Measurements from ENCODE around the gene MEIKIN.
A peak's percentile ranks its signal among the peaks of the same experiment; 100 is the strongest.

The MEIKIN gene

DNA sequence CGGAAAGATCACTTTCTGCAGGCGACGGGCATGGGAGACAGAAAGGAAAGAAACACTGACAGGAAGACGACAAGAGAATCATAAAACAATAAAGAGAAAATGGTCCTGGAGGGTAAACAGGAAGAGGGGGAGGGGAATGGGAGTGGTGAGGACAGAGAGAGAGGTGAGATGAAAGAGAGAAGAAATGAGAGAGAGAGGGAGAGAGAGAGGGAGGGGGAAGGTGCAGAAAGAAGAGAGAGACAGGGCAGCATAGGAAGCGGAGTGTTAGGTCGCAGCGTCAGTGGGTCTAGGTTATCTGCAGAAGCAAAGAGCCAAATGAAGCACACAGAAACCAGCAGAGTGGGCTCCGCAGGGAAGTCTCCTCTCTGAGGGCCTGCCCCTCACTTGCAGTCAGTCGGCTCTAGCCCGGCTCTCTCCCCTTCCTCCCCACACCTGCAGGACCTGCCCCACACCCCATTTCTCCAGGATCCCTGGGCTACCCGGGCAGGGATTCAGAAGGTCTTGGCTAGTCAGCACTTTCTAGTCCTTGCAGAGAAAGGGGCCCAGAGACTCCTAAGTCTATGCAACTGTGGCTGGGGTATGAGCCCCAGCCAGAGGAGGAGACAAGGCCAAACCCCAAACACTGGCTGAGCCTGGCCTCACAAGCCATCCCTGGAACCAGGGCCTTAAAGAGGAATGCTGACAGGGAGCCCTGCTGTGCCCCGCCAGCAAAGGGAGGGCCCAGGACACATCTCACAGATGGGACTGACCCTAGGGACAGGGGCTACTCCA lies 29.7 kb upstream of the MEIKIN start:
- Histone ChIP-seq H3K27ac (no peak overlapping the region), H3K27me3 (no peaks in the 10 kb centered on the region), H3K4me2 (peak overlapping the region in 2 of 11 experiments; percentile 8 to 26; a peak in 2 of 22 replicates), H3K36me3 (no peaks in the 10 kb centered on the region), H4K20me1 (no peaks in the 10 kb centered on the region), H3K9me3 (replicated peaks in 1 of 11) (no peaks in the 10 kb centered on the region), H3K9ac (no peak overlapping the region), H3K4me1 (peaks cover 0 to 21% (median 6%) of the 10 kb centered on the region in 10 experiments; a peak in 8 of 20 replicates), H3K4me3 (no peak overlapping the region)
- TF ChIP-seq Cebpa-rat (IDR thresholded peaks at IDR 0.05), result no peak

DNA sequence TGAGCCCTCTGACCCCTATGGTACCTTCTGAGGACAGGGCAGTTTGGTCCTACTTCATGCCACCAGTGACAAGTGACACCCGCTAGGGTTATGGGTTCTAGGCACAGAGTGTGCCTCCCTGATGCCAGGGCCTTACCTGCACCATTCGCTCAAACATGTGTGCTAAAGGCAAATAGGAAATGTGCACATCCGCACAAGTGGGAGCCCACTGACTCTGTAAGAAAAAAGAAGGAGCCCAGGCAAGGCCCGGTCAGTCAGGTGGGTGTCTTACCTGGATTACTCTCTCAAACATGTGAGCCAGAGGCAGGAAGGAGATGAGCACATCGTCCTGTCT lies 29.1 kb upstream of the MEIKIN start:
- Histone ChIP-seq H3K9me3 (replicated peaks in 1 of 11) (no peaks in the 10 kb centered on the region), H3K36me3 (no peaks in the 10 kb centered on the region), H3K27me3 (no peaks in the 10 kb centered on the region), H3K4me3 (no peak overlapping the region), H3K27ac (no peak overlapping the region), H3K9ac (no peak overlapping the region), H4K20me1 (no peaks in the 10 kb centered on the region), H3K4me1 (peaks cover 0 to 21% (median 6%) of the 10 kb centered on the region in 10 experiments; a peak in 8 of 20 replicates), H3K4me2 (peak overlapping the region in 2 of 11 experiments; percentile 8 to 26; a peak in 2 of 22 replicates)
- no peak for TF ChIP-seq Cebpa-rat (IDR thresholded peaks at IDR 0.05)

DNA sequence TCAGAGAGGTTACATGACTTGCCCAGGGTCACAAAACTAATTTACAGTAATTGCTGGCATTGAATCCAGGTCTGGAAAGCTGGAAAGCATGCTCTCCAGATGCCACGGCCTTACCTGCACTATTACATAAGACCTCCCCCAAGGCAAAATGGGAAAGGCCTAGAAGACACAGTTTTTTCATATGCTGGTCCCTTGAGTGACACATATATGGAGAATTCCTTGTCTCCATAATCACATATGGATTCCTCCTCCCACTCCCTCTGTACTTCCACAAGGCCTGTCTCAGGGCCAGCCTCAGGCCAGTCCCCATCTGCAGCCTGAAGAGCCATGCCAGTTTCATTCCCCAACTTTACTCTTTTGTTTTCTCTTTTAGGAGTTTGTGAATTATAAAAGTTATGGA lies 28.6 kb upstream of the MEIKIN start:
- Histone ChIP-seq H4K20me1 (no peaks in the 10 kb centered on the region), H3K4me3 (no peak overlapping the region), H3K9me3 (replicated peaks in 1 of 11) (no peaks in the 10 kb centered on the region), H3K4me1 (peaks cover 0 to 18% (median 6%) of the 10 kb centered on the region in 10 experiments; a peak in 8 of 20 replicates), H3K27ac (no peak overlapping the region), H3K27me3 (no peaks in the 10 kb centered on the region), H3K9ac (no peak overlapping the region), H3K36me3 (no peaks in the 10 kb centered on the region), H3K4me2 (no peak overlapping the region)
- no peak for TF ChIP-seq Cebpa-rat (IDR thresholded peaks at IDR 0.05)

DNA sequence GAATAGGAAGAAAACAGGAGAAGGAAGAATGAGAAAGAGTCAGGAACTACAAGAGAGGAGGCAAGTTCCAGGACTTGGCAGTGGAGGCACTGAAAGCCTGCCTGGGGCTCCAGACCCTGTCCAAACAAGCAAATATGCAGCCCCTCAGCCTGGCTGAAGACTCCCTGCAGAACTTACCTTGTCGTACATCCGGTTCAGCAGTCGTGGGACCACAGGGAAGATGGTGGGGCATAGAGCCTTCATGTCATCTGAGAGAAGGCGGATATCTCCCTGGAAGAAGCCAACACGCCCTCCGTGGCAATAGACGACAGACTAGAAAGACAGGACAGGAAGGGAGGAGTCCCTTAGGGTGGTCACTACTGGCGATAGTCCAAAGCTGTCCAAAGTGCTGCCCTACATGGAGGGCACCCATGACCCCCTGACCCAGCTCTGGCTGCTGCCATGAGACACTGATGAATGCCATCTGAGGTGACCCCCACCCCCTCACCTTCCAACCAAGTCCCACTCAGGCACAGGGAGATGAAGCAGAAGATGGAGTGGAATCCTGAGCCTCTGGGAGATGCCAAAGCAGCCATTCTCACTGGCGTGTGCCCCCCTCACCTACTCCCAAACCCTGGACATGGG lies 27.7 kb upstream of the MEIKIN start:
- H3K9me3 ChIP-seq (replicated peaks in 1 of 11), result no peaks in the 10 kb centered on the region
- H3K36me3 ChIP-seq, result no peaks in the 10 kb centered on the region
- no peaks in the 10 kb centered on the region for H4K20me1 ChIP-seq
- H3K27ac ChIP-seq, result no peak overlapping the region
- TF ChIP-seq Cebpa-rat (IDR thresholded peaks at IDR 0.05), result no peak
- H3K27me3 ChIP-seq, result no peaks in the 10 kb centered on the region
- no peak overlapping the region for H3K4me2 ChIP-seq
- H3K9ac ChIP-seq, result no peak overlapping the region
- H3K4me1 ChIP-seq, result peaks cover 0 to 10% (median 5%) of the 10 kb centered on the region in 10 experiments; a peak in 5 of 20 replicates
- H3K4me3 ChIP-seq, result no peak overlapping the region

DNA sequence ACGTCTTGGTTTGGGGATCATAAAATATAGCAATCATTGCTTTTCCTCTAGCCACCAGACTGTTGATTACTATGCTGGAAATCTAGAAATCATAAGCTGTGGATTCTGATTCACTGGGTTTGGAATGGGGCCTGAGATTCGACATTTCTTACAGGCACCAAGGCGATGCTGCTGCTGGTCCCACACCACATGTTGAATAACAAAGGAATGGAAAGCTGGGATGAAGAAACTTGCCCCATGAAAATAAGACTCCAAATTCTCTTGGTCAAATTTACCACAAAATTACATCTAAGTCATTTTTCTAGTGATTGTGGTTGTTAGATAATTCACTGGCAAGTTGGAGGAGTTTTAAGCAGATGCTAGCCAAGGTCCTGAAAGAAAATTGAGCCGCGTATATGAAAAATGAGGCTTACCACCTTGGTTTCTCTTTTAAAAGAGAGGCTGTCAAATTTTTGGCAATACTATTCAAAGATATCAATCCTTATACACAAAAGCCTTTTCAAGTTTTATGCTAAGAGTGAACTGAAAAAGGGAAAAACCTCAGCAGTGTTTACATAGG lies 23.0 kb upstream of the MEIKIN start:
- Histone ChIP-seq H3K27ac (no peak overlapping the region), H4K20me1 (no peaks in the 10 kb centered on the region), H3K4me3 (no peak overlapping the region), H3K9ac (no peak overlapping the region), H3K4me1 (no peaks in the 10 kb centered on the region), H3K9me3 (replicated peaks in 1 of 11) (no peaks in the 10 kb centered on the region), H3K4me2 (no peak overlapping the region), H3K36me3 (no peaks in the 10 kb centered on the region), H3K27me3 (no peaks in the 10 kb centered on the region)
- no peak for TF ChIP-seq Cebpa-rat (IDR thresholded peaks at IDR 0.05)

DNA sequence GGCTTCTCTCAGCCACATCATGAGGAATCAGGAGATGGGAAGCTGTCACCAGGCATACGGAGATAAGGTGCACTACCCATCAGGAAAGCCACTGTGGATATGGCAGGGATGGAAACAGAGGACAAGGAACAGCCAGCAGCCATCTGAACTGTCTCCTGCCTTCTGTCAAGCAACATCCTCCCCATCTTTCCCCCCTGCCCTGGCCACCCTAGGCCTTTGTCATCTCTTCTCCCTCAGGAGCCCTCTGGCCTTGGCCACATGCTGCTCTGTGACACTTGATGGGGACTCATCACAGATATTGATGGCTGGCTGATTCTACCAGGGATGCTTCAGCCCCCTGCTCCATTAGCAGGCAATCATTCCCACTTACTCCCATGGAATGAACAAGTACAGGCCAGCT lies 21.1 kb upstream of the MEIKIN start:
- Histone ChIP-seq H3K27ac (no peak overlapping the region), H3K9ac (no peak overlapping the region), H3K27me3 (no peaks in the 10 kb centered on the region), H3K4me3 (no peak overlapping the region), H3K36me3 (no peaks in the 10 kb centered on the region), H4K20me1 (no peaks in the 10 kb centered on the region), H3K4me2 (no peak overlapping the region), H3K9me3 (replicated peaks in 1 of 11) (no peaks in the 10 kb centered on the region), H3K4me1 (no peaks in the 10 kb centered on the region)
- no peak for TF ChIP-seq Cebpa-rat (IDR thresholded peaks at IDR 0.05)

DNA sequence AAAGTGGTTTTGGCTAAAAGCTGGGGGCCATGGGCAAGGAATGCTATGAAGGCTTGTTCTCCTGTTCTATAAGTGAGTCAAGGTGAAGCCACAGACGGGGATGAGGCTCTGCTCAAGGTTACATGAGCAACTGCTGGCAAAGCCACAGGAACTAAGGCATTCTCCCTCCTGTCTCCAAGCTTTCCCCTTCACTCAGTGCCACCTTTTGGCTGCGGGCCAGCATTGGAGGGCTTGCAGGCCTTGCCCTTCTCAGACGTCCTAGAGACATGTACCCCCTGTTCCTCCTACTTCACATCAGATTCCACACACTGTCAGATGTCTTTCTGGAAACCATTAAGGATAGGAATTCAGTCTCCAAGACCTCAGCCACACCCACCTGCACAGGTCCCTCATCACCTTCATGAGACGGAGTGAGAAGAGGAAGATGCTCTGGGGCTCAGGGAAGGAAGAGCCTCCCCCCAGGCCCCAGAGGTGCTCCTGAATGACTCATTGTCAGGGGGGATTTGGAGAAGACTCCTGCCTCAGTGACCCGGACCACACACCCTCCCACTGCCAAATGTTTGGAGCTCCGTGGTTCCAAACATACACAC lies 20.5 kb upstream of the MEIKIN start:
- Histone ChIP-seq H3K27ac (no peak overlapping the region), H3K9ac (no peak overlapping the region), H3K9me3 (replicated peaks in 1 of 11) (no peaks in the 10 kb centered on the region), H3K4me2 (no peak overlapping the region), H3K27me3 (no peaks in the 10 kb centered on the region), H4K20me1 (no peaks in the 10 kb centered on the region), H3K36me3 (no peaks in the 10 kb centered on the region), H3K4me1 (no peaks in the 10 kb centered on the region), H3K4me3 (no peak overlapping the region)
- no peak for TF ChIP-seq Cebpa-rat (IDR thresholded peaks at IDR 0.05)

DNA sequence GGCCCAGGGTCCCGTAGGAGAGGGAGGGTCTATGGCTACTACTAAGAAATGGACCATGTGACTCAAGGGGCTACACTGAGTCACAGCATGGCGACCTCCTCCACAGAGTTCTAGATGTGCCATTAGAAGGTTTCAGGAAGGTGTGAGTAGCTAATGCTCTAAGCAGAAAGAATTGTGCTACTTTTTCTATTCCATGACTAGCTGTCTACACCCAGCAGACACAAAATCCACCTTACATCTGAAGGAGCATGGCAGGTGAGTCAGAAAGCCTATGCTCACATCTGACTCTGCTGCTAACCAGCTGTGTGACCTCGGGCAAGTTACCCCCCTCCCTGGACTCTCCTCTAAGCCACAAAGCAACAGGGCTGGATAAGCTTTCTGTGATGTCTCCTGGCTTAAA lies 14.4 kb upstream of the MEIKIN start:
- no peak for TF ChIP-seq Cebpa-rat (IDR thresholded peaks at IDR 0.05)
- no peak overlapping the region for H3K9ac ChIP-seq
- no peaks in the 10 kb centered on the region for H3K27me3 ChIP-seq
- no peak overlapping the region for H3K4me2 ChIP-seq
- no peaks in the 10 kb centered on the region for H3K36me3 ChIP-seq
- no peak overlapping the region for H3K27ac ChIP-seq
- no peaks in the 10 kb centered on the region for H4K20me1 ChIP-seq
- H3K9me3 ChIP-seq (replicated peaks in 1 of 11), result no peaks in the 10 kb centered on the region
- H3K4me1 ChIP-seq, result peaks cover 0 to 13% (median 3%) of the 10 kb centered on the region in 10 experiments; a peak in 9 of 20 replicates
- H3K4me3 ChIP-seq, result no peak overlapping the region

DNA sequence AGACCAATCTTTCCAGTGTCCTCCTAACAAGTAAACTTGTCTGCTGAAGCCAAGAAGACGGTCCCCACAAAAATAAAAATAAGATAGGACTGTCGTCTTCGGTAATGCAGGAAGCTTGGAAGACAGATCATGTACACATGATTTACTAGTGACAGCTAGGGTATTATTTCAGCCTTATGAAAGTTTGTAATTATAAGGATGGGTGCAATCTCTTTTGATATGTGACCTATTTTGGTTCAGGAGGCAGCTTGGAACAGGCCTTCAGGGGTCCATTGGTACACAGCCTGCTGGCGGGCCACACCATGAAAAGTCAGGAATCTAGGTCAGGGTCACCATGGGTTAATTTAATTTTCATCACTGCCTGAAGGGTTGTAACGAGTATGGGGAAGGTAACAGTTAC lies 13.7 kb upstream of the MEIKIN start:
- H4K20me1 ChIP-seq, result no peaks in the 10 kb centered on the region
- H3K9ac ChIP-seq, result no peak overlapping the region
- no peak overlapping the region for H3K4me3 ChIP-seq
- no peak overlapping the region for H3K27ac ChIP-seq
- H3K9me3 ChIP-seq (replicated peaks in 1 of 11), result no peaks in the 10 kb centered on the region
- no peaks in the 10 kb centered on the region for H3K27me3 ChIP-seq
- H3K4me2 ChIP-seq, result no peak overlapping the region
- no peak for TF ChIP-seq Cebpa-rat (IDR thresholded peaks at IDR 0.05)
- no peaks in the 10 kb centered on the region for H3K36me3 ChIP-seq
- peaks cover 0 to 13% (median 3%) of the 10 kb centered on the region in 10 experiments; a peak in 9 of 20 replicates for H3K4me1 ChIP-seq
